K562 (cell line): ENCODE data around the gene SLC30A1. TPM values are rescaled to one million over a fixed set of nuclear protein-coding genes. Genes with fewer than 3 reads are reported as not detected.
A peak's percentile ranks its signal among the peaks of the same experiment; 100 is the strongest.

Experiments used
- BMI1 ChIP-seq: fragments of 150-350 bp; IDR thresholded peaks from 2 replicates; pipeline ENCODE4 v1.6.1; 2014; ENCODE audit warnings: low read length
- CHD1 ChIP-seq: fragments of 200-600 bp; sonication (generic); IDR thresholded peaks from one replicate; pipeline ENCODE4 v1.6.1; 2012; ENCODE audit warnings: mild to moderate bottlenecking, moderate library complexity, low read length, inconsistent platforms
- CREB5 ChIP-seq: fragments of 250-450 bp; sonication (Bioruptor Pico); IDR thresholded peaks from 2 replicates; pipeline ENCODE4 v1.5.0; 2020; ENCODE audit warnings: mild to moderate bottlenecking
- CTCFL ChIP-seq: IDR thresholded peaks from 2 replicates; pipeline ENCODE4 v1.6.1; 2011; ENCODE audit warnings: borderline replicate concordance, low read depth, mild to moderate bottlenecking, moderate library complexity, low read length; ENCODE audit not compliant: insufficient read depth, poor library complexity, severe bottlenecking
- ETV1 ChIP-seq: fragments of 450-650 bp; conservative IDR thresholded peaks from 2 replicates; pipeline ENCODE4 v1.6.1; 2016; ENCODE audit warnings: missing genetic modification characterization, control low read depth, low read depth, missing compliant biosample characterization
- FOXO4 ChIP-seq: fragments of 450-650 bp; formaldehyde crosslinking; IDR thresholded peaks from 2 replicates; pipeline ENCODE4 v1.4.0; 2020; ENCODE audit warnings: mild to moderate bottlenecking, moderate library complexity
- NR2C1 ChIP-seq, 2 experiments: fragments of 450-650 bp; IDR thresholded peaks; 2 replicates each; pipeline ENCODE4 v1.6.1; 2017; ENCODE audit warnings: mild to moderate bottlenecking in 2 of 2, antibody characterized with exemption in 1 of 2, inconsistent platforms in 1 of 2, missing compliant biosample characterization in 1 of 2, missing genetic modification characterization in 1 of 2
- POLR3G ChIP-seq: IDR thresholded peaks from 2 replicates; pipeline ENCODE4 v1.6.1; 2011; ENCODE audit not compliant: insufficient read length, insufficient replicate concordance; ENCODE audit errors: extremely low read depth
- SETDB1 ChIP-seq: IDR thresholded peaks from one replicate; pipeline ENCODE4 v1.6.1; 2012; ENCODE audit warnings: low read length, control low read depth, inconsistent platforms
- XRCC3 ChIP-seq: fragments of 450-650 bp; IDR thresholded peaks from 2 replicates; pipeline ENCODE4 v1.6.1; 2017; ENCODE audit warnings: mild to moderate bottlenecking, moderate library complexity
- ZBTB17 ChIP-seq: fragments of 450-650 bp; formaldehyde crosslinking; IDR thresholded peaks from 2 replicates; pipeline ENCODE4 v1.4.0; 2020; ENCODE audit warnings: mild to moderate bottlenecking
- ZC3H4 ChIP-seq: sonication (generic); formaldehyde crosslinking; IDR thresholded peaks from 2 replicates; pipeline ENCODE4 v1.9.0; 2021; ENCODE audit warnings: missing genetic modification reagents, borderline replicate concordance
- ZNF311 ChIP-seq: fragments of 250-450 bp; sonication (Bioruptor Pico); IDR thresholded peaks from 2 replicates; pipeline ENCODE4 v1.4.0; 2020; ENCODE audit warnings: mild to moderate bottlenecking, moderate library complexity
- ZNF511 ChIP-seq: sonication (generic); formaldehyde crosslinking; IDR thresholded peaks from 2 replicates; pipeline ENCODE4 v1.8.0; 2022; ENCODE audit warnings: mild to moderate bottlenecking, missing genetic modification reagents
- ZNF592 ChIP-seq: fragments of 450-650 bp; IDR thresholded peaks from 2 replicates; pipeline ENCODE4 v1.6.1; 2017; ENCODE audit warnings: antibody characterized with exemption, mild to moderate bottlenecking
- ZNF695 ChIP-seq: fragments of 450-650 bp; formaldehyde crosslinking; IDR thresholded peaks from 2 replicates; pipeline ENCODE4 v1.4.0; 2020; ENCODE audit warnings: mild to moderate bottlenecking, moderate library complexity
- polyA plus RNA-seq, 8 experiments: library from polyadenylated mRNA; depleted of rRNA in 4 of 8; stranded (reverse) in 5 of 8; unstranded in 3 of 8; fragments of >200 nt; fragmentation: Nextera tagmentation in 2 of 8; fragmentation: Illumina TruSeq in 1 of 8; extraction: Ambion mirVana in 2 of 8; extraction: Trizol in 1 of 8; gene quantifications; 2 replicates each; pipeline versions ENCODE4 v1.2.1 to v1.2.3, GENCODE V29; 2011 to 2014; ENCODE audit warnings: inconsistent platforms in 1 of 8, missing spikeins in 1 of 8
- total RNA-seq, 7 experiments: library from RNA; depleted of rRNA in 6 of 7; stranded (reverse); fragments of >200 nt in 6 of 7; fragmentation: Illumina TruSeq in 2 of 7; extraction: Trizol in 2 of 7; gene quantifications; 2 replicates each; pipeline versions ENCODE4 v1.2.1 to v1.2.3, GENCODE V29; 2011 to 2021; ENCODE audit warnings: low replicate concordance in 1 of 7

Gene SLC30A1
- total and polyA plus RNA-seq, 9 of the 15 experiments (the other 6 are each of a cell fraction or from before 2014, with no cell fraction given) = 4.1 to 14.4 (median 6.6) TPM

GRCh38 chr1:211577819-211578639 is 932 bp downstream of the SLC30A1 start (continued):
- no peak for TF ChIP-seq BMI1
- TF ChIP-seq ZNF592 = peak; percentile 69; the same call in 1 of the 2 replicates
- TF ChIP-seq ZNF695 (CRISPR knock-in tag) = no peak
- TF ChIP-seq CTCFL = peak; percentile 94
- no peak for TF ChIP-seq ETV1 (tag)
- peak; percentile 50; the same call in 1 of the 2 replicates for TF ChIP-seq FOXO4 (CRISPR knock-in tag)
- no peak; the same call in 1 of the 2 replicates for TF ChIP-seq ZNF511 (CRISPR knock-in tag)
- no peak for TF ChIP-seq CREB5 (CRISPR knock-in tag)
- no peak for TF ChIP-seq POLR3G
- TF ChIP-seq ZC3H4 = peak; percentile 57; the same call in 1 of the 2 replicates
- no peak for TF ChIP-seq SETDB1
- no peak for TF ChIP-seq XRCC3
- TF ChIP-seq ZBTB17 (CRISPR knock-in tag) = peak; percentile 5; the same call in 1 of the 2 replicates
- TF ChIP-seq NR2C1 (IDR thresholded peaks at IDR 0.05) = no peak
- no peak; the same call in 1 of the 2 replicates for TF ChIP-seq NR2C1 (tag; IDR thresholded peaks at IDR 0.05)
- TF ChIP-seq CHD1 = peak; percentile 54
- no peak for TF ChIP-seq ZNF311 (CRISPR knock-in tag)
